Mesenchymal stem cell (in vitro differentiated cells and primary cell): ENCODE results near the gene TMEM184B.

Source experiments
- DNase-seq: peaks from one replicate; pipeline ENCODE4 v3.0.0-alpha.2; 2013
- H2AFZ ChIP-seq: one replicate; pipeline ENCODE4 v1.6.1; 2013; ENCODE audit warnings: low read depth, mild to moderate bottlenecking, control low read depth, inconsistent platforms, low read length, moderate library complexity
- H2AK5ac ChIP-seq: 2 replicates; pipeline ENCODE4 v1.6.1; 2013; ENCODE audit warnings: low read length, moderate library complexity, mild to moderate bottlenecking, inconsistent platforms; ENCODE audit not compliant: severe bottlenecking
- H2BK120ac ChIP-seq: one replicate; pipeline ENCODE4 v1.6.1; 2013; ENCODE audit warnings: low read depth, mild to moderate bottlenecking, inconsistent platforms, low read length, moderate library complexity
- H2BK12ac ChIP-seq, 2 experiments: one replicate each; pipeline ENCODE4 v1.6.1; 2013; ENCODE audit warnings: inconsistent platforms in 2 of 2, low read length in 2 of 2, mild to moderate bottlenecking in 2 of 2, moderate library complexity in 2 of 2, control low read depth in 1 of 2
- H2BK15ac ChIP-seq: one replicate; pipeline ENCODE4 v1.6.1; 2013; ENCODE audit warnings: mild to moderate bottlenecking, low read depth, inconsistent platforms; ENCODE audit not compliant: poor library complexity, severe bottlenecking
- H2BK5ac ChIP-seq: 2 replicates; pipeline ENCODE4 v1.6.1; 2013; ENCODE audit warnings: low read depth, mild to moderate bottlenecking, low read length, control low read depth, inconsistent platforms; ENCODE audit not compliant: poor library complexity, severe bottlenecking
- H3K14ac ChIP-seq, 2 experiments: one replicate each; pipeline ENCODE4 v1.6.1; 2013; ENCODE audit warnings: inconsistent platforms in 2 of 2, low read length in 2 of 2, control low read depth in 1 of 2, mild to moderate bottlenecking in 1 of 2, moderate library complexity in 1 of 2
- H3K18ac ChIP-seq, 2 experiments: one replicate each; pipeline ENCODE4 v1.6.1; 2013; ENCODE audit warnings: inconsistent platforms in 2 of 2, low read length in 2 of 2, control low read depth in 1 of 2, low read depth in 1 of 2, mild to moderate bottlenecking in 1 of 2
- H3K23ac ChIP-seq, 2 experiments: one replicate each; pipeline ENCODE4 v1.6.1; 2013; ENCODE audit warnings: inconsistent platforms in 2 of 2, low read length in 2 of 2, mild to moderate bottlenecking in 2 of 2, moderate library complexity in 2 of 2, control low read depth in 1 of 2
- H3K27ac ChIP-seq: 2 replicates; pipeline ENCODE4 v1.5.1; 2013; ENCODE audit warnings: mild to moderate bottlenecking, moderate library complexity, low read length, control low read depth, inconsistent platforms; ENCODE audit not compliant: poor library complexity, severe bottlenecking
- H3K27me3 ChIP-seq, 2 experiments: 2 replicates each; pipeline versions ENCODE4 v1.6.1 to v1.7.0; 2013; ENCODE audit warnings: low read length in 2 of 2, mild to moderate bottlenecking in 2 of 2, moderate library complexity in 2 of 2, control low read depth in 1 of 2, inconsistent platforms in 1 of 2; ENCODE audit not compliant: control insufficient read depth in 1 of 2, insufficient read depth in 1 of 2
- H3K36me3 ChIP-seq, 2 experiments: 2 replicates each; pipeline versions ENCODE4 v1.6.1 to v1.7.0; 2013; ENCODE audit warnings: low read length in 2 of 2, control low read depth in 1 of 2, inconsistent platforms in 1 of 2, low read depth in 1 of 2, mild to moderate bottlenecking in 1 of 2; ENCODE audit not compliant: insufficient read depth in 2 of 2, control insufficient read depth in 1 of 2
- H3K4ac ChIP-seq, 2 experiments: one replicate each; pipeline ENCODE4 v1.6.1; 2013; ENCODE audit warnings: inconsistent platforms in 2 of 2, low read length in 2 of 2, mild to moderate bottlenecking in 2 of 2, moderate library complexity in 2 of 2, control low read depth in 1 of 2, low read depth in 1 of 2
- H3K4me1 ChIP-seq: 2 replicates; pipeline ENCODE4 v1.6.1; 2013; ENCODE audit warnings: low read depth, low read length, control low read depth; ENCODE audit not compliant: control insufficient read depth, insufficient read depth
- H3K4me2 ChIP-seq: 2 replicates; pipeline ENCODE4 v1.6.1; 2013; ENCODE audit warnings: low read length, mild to moderate bottlenecking, inconsistent platforms; ENCODE audit not compliant: poor library complexity, severe bottlenecking
- H3K4me3 ChIP-seq, 2 experiments: 2 replicates each; pipeline versions ENCODE4 v1.5.1 to v1.7.0; 2013; ENCODE audit warnings: low read length in 2 of 2, mild to moderate bottlenecking in 2 of 2, control low read depth in 1 of 2, low read depth in 1 of 2; ENCODE audit not compliant: insufficient read depth in 1 of 2
- H3K79me1 ChIP-seq: replicated peaks from 2 replicates; pipeline ENCODE4 v1.6.1; 2013; ENCODE audit warnings: mild to moderate bottlenecking, control low read depth, low read length, inconsistent platforms; ENCODE audit not compliant: poor library complexity, severe bottlenecking
- H3K9ac ChIP-seq: 2 replicates; pipeline ENCODE4 v1.7.0; 2013; ENCODE audit warnings: mild to moderate bottlenecking, low read length, moderate library complexity
- H3K9me3 ChIP-seq: 2 replicates; pipeline ENCODE4 v1.7.0; 2013; ENCODE audit warnings: mild to moderate bottlenecking, low read length; ENCODE audit not compliant: control insufficient read depth
- H4K8ac ChIP-seq: one replicate; pipeline ENCODE4 v1.6.1; 2013; ENCODE audit warnings: inconsistent platforms, mild to moderate bottlenecking, low read length, moderate library complexity
- H4K91ac ChIP-seq: one replicate; pipeline ENCODE4 v1.6.1; 2013; ENCODE audit warnings: mild to moderate bottlenecking, low read length, inconsistent platforms
- WGBS: methylation state at CpG from one replicate; pipeline ENCODE4 v1.1.7; 2013; ENCODE audit warnings: mixed read lengths; 5-methylcytosine and 5-hydroxymethylcytosine counted together

Gene TMEM184B

DNA sequence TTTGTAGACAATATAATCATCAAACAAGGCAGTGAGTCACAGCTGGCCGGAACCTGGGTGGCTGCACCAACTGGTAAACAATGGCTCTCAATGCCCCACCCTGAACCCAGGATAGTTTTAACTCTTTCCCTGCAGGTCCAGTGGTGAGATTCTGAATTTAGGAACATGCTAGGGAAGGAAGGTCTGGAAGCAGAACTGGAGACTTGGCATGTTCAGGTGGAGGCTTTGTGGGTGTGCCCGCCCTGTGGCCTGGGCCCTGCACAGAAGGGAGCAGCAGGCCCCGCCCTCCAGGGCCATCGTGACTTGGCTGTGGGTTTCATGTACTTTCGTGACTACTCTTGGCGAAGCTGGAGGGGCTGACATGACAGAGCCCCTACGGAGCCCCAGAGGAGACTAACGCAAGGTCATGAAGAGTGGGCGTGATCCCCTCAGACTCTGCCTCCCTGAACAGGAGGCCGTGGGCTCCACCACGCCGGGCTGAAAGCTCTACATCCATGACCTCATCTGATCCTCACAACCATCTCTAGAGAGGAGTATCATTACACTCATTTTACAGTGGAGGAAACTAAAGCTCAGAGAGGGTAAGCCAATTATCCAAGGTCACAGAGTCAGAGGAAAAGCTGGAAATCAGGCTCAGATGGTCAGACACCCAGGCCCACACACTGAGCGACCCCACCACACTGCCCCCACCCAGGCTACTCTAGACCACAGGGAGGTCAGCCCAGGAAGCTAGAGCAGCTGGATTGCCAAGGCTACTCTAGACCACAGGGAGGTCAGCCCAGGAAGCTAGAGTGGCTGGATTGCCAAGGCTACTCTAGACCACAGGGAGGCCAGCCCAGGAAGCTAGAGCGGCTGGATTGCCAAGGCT lies 43.7 kb downstream of the TMEM184B start:
- Histone ChIP-seq H3K27ac (no peak overlapping the region), H3K36me3 (peaks cover 77 to 88% of the 10 kb centered on the region in 2 experiments), H4K8ac (no peak overlapping the region), H3K23ac (no peak overlapping the region), H3K27me3 (no peaks in the 10 kb centered on the region), H2BK120ac (no peak overlapping the region), H3K9me3 (no peaks in the 10 kb centered on the region), H2AFZ (no peak overlapping the region), H2BK5ac (no peak overlapping the region), H2BK12ac (peak overlapping the region; percentile 49 to 82), H3K4me3 (no peak overlapping the region), H2BK15ac (no peak overlapping the region), H3K4me1 (peaks cover 13% of the 10 kb centered on the region), H3K18ac (peak overlapping the region; percentile 61 to 78), H3K9ac (peak overlapping the region; percentile 83), H3K14ac (no peak overlapping the region), H4K91ac (peak overlapping the region; percentile 44), H3K79me1 (peaks cover 34% of the 10 kb centered on the region), H2AK5ac (no peak overlapping the region), H3K4ac (no peak overlapping the region), H3K4me2 (no peak overlapping the region)
- DNase-seq, result no peak
- WGBS, result 84% methylated on average over 12 of the region's 14 CpGs

DNA sequence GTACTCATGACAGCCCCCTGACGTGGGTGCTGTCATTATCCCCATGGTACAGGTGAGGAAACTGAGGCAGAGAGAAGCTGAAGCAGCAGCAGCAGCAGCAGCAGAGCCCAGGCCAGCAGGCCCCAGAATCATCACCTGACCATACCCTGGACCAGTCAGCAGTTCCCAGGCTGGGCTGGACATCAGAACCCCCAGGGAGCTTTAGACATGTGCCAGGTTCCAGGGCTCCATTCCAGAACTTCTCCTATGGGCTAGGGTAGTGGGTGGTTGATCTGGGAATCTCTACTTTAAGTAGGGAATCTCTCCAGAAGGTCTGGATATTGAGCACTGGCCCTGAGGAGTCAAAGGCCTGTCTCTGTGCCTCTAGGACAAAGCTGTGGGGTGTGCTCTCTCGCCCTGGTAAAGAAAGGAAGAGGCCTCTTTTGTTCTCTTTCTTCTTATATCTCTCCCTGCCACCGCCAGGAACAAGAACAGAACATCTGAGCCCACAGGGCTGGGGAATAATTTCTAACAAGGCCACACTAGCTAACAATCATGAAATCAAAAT lies 44.4 kb downstream of the TMEM184B start:
- DNase-seq, result no peak
- Histone ChIP-seq H2AK5ac (peak overlapping the region; percentile 34), H3K14ac (no peak overlapping the region), H3K4me3 (no peak overlapping the region), H3K23ac (no peak overlapping the region), H3K4me1 (peaks cover 18% of the 10 kb centered on the region), H2BK5ac (no peak overlapping the region), H3K27ac (peak overlapping the region; percentile 3), H3K27me3 (no peaks in the 10 kb centered on the region), H3K9me3 (no peaks in the 10 kb centered on the region), H3K79me1 (peaks cover 31% of the 10 kb centered on the region), H4K8ac (no peak overlapping the region), H2BK12ac (peak overlapping the region in 1 of 2 experiments; percentile 13), H2BK120ac (peak overlapping the region; percentile 12), H3K18ac (no peak overlapping the region), H2BK15ac (no peak overlapping the region), H3K4me2 (no peak overlapping the region), H3K4ac (no peak overlapping the region), H3K36me3 (peaks cover 77 to 87% of the 10 kb centered on the region in 2 experiments), H3K9ac (peak overlapping the region; percentile 83), H4K91ac (no peak overlapping the region), H2AFZ (no peak overlapping the region)
- 78% methylated on average over 3 of the region's 3 CpGs for WGBS

DNA sequence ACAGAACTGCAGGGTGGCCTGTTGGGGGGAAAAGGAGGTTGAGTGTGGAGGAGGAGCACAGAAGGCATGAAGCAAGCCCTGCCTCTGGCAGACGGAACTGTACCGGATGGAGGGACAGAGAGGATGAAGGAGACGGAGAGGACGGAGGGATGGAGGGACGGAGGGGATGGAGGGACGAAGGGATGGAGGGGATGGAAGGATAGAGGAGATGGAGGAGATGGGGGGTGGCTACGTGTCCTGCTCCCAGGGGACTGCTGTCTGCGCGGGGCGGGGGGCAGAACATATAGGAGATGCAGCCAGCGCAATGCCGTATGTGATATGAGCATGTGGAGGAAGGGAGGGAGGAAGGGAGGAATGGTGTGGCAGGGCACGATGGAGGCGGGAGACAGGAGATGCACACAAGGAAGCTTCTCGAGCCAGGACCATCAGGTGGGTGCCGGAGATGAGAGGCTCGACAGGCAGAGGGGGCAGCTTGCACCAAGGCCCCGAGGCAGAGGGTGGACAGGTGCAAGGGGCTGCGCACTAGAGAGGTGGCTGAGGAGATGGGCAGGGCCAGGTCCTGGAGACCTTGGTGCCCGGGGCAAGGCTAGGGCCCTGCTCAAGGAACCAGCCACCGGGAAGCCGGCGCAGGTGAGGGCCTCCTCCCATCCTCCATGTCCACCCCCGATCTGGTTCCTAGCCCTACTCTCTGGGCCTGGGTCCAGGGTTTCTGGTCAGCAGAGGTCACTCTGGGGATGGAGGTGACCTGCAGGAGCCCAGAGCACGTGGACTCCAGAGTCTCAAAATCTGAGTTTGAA lies 45.8 kb downstream of the TMEM184B start:
- no peak overlapping the region for H3K4ac ChIP-seq
- H3K4me2 ChIP-seq, result no peak overlapping the region
- peak overlapping the region; percentile 23 for H3K9ac ChIP-seq
- peaks cover 30% of the 10 kb centered on the region for H3K4me1 ChIP-seq
- peaks cover 28% of the 10 kb centered on the region for H3K79me1 ChIP-seq
- no peak overlapping the region for H3K4me3 ChIP-seq
- no peak overlapping the region for H4K91ac ChIP-seq
- no peak for DNase-seq
- no peak overlapping the region for H3K27ac ChIP-seq
- no peak overlapping the region for H2AFZ ChIP-seq
- no peak overlapping the region for H3K18ac ChIP-seq
- H2AK5ac ChIP-seq, result no peak overlapping the region
- no peak overlapping the region for H3K14ac ChIP-seq
- H3K27me3 ChIP-seq, result no peaks in the 10 kb centered on the region
- no peak overlapping the region for H3K23ac ChIP-seq
- H2BK12ac ChIP-seq, result no peak overlapping the region
- no peak overlapping the region for H2BK5ac ChIP-seq
- no peaks in the 10 kb centered on the region for H3K9me3 ChIP-seq
- no peak overlapping the region for H4K8ac ChIP-seq
- no peak overlapping the region for H2BK15ac ChIP-seq
- peaks cover 77 to 87% of the 10 kb centered on the region in 2 experiments for H3K36me3 ChIP-seq
- WGBS, result 94% methylated on average over 25 of the region's 25 CpGs
- no peak overlapping the region for H2BK120ac ChIP-seq
